H9 (cell line): ENCODE results near the gene SHE. TPM values are rescaled to one million over a fixed set of nuclear protein-coding genes. Genes with fewer than 3 reads are reported as not detected.
A peak's percentile ranks its signal among the peaks of the same experiment; 100 is the strongest.

Experiments
- DNase-seq: peaks from one replicate; pipeline ENCODE4 v3.0.0-alpha.2; 2017
- H2AFZ ChIP-seq: one replicate; pipeline ENCODE4 v1.6.1; 2013; ENCODE audit warnings: mild to moderate bottlenecking, low read length, control low read depth, moderate library complexity
- H2AK5ac ChIP-seq: 2 replicates; pipeline ENCODE4 v1.6.1; 2013; ENCODE audit warnings: low read length, control low read depth, mixed read lengths; ENCODE audit not compliant: insufficient read length
- H2BK120ac ChIP-seq: one replicate; pipeline ENCODE4 v1.6.1; 2013; ENCODE audit warnings: low read depth, mild to moderate bottlenecking, low read length, control low read depth, inconsistent platforms; ENCODE audit not compliant: poor library complexity, severe bottlenecking
- H2BK12ac ChIP-seq: 2 replicates; pipeline ENCODE4 v1.6.1; 2013; ENCODE audit warnings: low read length, control low read depth, mixed read lengths, low read depth; ENCODE audit not compliant: insufficient read length
- H2BK15ac ChIP-seq: 2 replicates; pipeline ENCODE4 v1.6.1; 2013; ENCODE audit warnings: low read depth, low read length, control low read depth
- H2BK20ac ChIP-seq: one replicate; pipeline ENCODE4 v1.6.1; 2013; ENCODE audit warnings: low read depth, mild to moderate bottlenecking, low read length, control low read depth, inconsistent platforms; ENCODE audit not compliant: poor library complexity, severe bottlenecking
- H2BK5ac ChIP-seq: 2 replicates; pipeline ENCODE4 v1.6.1; 2013; ENCODE audit warnings: low read length, control low read depth, mixed read lengths; ENCODE audit not compliant: insufficient read length
- H3K14ac ChIP-seq: 2 replicates; pipeline ENCODE4 v1.6.1; 2013; ENCODE audit warnings: low read length, control low read depth; ENCODE audit not compliant: insufficient read depth
- H3K18ac ChIP-seq: 2 replicates; pipeline ENCODE4 v1.6.1; 2013; ENCODE audit warnings: low read depth, mild to moderate bottlenecking, mixed read lengths, low read length, control low read depth; ENCODE audit not compliant: insufficient read length
- H3K23ac ChIP-seq: 2 replicates; pipeline ENCODE4 v1.6.1; 2013; ENCODE audit warnings: low read length, control low read depth, mixed read lengths, low read depth; ENCODE audit not compliant: insufficient read length
- H3K23me2 ChIP-seq: 2 replicates; pipeline ENCODE4 v1.6.1; 2013; ENCODE audit warnings: low read depth, mild to moderate bottlenecking, mixed read lengths, low read length, control low read depth; ENCODE audit not compliant: insufficient read length, poor library complexity, severe bottlenecking
- H3K27ac ChIP-seq: 2 replicates; pipeline ENCODE4 v1.5.1; 2013; ENCODE audit warnings: low read length, control low read depth, mixed read lengths, low read depth; ENCODE audit not compliant: insufficient read length
- H3K27me3 ChIP-seq: 2 replicates; pipeline ENCODE4 v1.6.1; 2013; ENCODE audit warnings: low read length, control low read depth, inconsistent platforms; ENCODE audit not compliant: insufficient read depth
- H3K4ac ChIP-seq: 2 replicates; pipeline ENCODE4 v1.6.1; 2013; ENCODE audit warnings: low read depth, mild to moderate bottlenecking, control low read depth, inconsistent platforms, low read length, moderate library complexity
- H3K4me1 ChIP-seq: 2 replicates; pipeline ENCODE4 v1.6.1; 2013; ENCODE audit warnings: low read length, control low read depth, inconsistent platforms; ENCODE audit not compliant: insufficient read depth
- H3K4me2 ChIP-seq: 2 replicates; pipeline ENCODE4 v1.6.1; 2013; ENCODE audit warnings: low read length, control low read depth, mixed read lengths; ENCODE audit not compliant: insufficient read length, insufficient read depth
- H3K56ac ChIP-seq: 2 replicates; pipeline ENCODE4 v1.6.1; 2013; ENCODE audit warnings: low read depth, mild to moderate bottlenecking, mixed read lengths, low read length, control low read depth; ENCODE audit not compliant: insufficient read length
- H3K79me1 ChIP-seq: 2 replicates; pipeline ENCODE4 v1.6.1; 2013; ENCODE audit warnings: low read depth, mild to moderate bottlenecking, moderate library complexity, low read length, control low read depth, inconsistent platforms; ENCODE audit not compliant: insufficient read depth, poor library complexity, severe bottlenecking
- H3K79me2 ChIP-seq: 2 replicates; pipeline ENCODE4 v1.6.1; 2013; ENCODE audit warnings: low read length, control low read depth, inconsistent platforms; ENCODE audit not compliant: insufficient read depth
- H3K9ac ChIP-seq: 2 replicates; pipeline ENCODE4 v1.6.1; 2013; ENCODE audit warnings: low read length, control low read depth, mixed read lengths; ENCODE audit not compliant: insufficient read length; ENCODE audit errors: extremely low read depth
- H3K9me3 ChIP-seq: one replicate; pipeline ENCODE4 v1.6.1; 2013; ENCODE audit warnings: low read depth, low read length, inconsistent platforms; ENCODE audit not compliant: control insufficient read depth
- H3T11ph ChIP-seq: one replicate; pipeline ENCODE4 v1.6.1; 2013; ENCODE audit warnings: mild to moderate bottlenecking, low read length, control low read depth, inconsistent platforms
- H4K20me1 ChIP-seq: one replicate; pipeline ENCODE4 v1.6.1; 2013; ENCODE audit not compliant: control insufficient read depth, insufficient read length, insufficient read depth
- H4K5ac ChIP-seq: 2 replicates; pipeline ENCODE4 v1.6.1; 2013; ENCODE audit warnings: low read depth, mild to moderate bottlenecking, mixed read lengths, low read length, control low read depth; ENCODE audit not compliant: insufficient read length
- H4K8ac ChIP-seq: replicated peaks from 2 replicates; pipeline ENCODE4 v1.6.1; 2013; ENCODE audit warnings: low read length, control low read depth, mixed read lengths, low read depth; ENCODE audit not compliant: insufficient read length
- H4K91ac ChIP-seq: 2 replicates; pipeline ENCODE4 v1.6.1; 2013; ENCODE audit warnings: low read depth, mild to moderate bottlenecking, moderate library complexity, mixed read lengths, low read length, control low read depth; ENCODE audit not compliant: insufficient read length
- H3K27ac Mint-ChIP-seq, 3 experiments: 2 replicates in 2 of 3; 3 replicates in 1 of 3; pipeline ENCODE4 v1.8.0; 2020 to 2021; ENCODE audit warnings: mixed read lengths in 3 of 3, mild to moderate bottlenecking in 1 of 3, moderate library complexity in 1 of 3
- H3K27me3 Mint-ChIP-seq: 2 replicates; pipeline ENCODE4 v1.8.0; 2021; ENCODE audit warnings: low read depth, mild to moderate bottlenecking, moderate library complexity, mixed read lengths
- H3K36me3 Mint-ChIP-seq, 3 experiments: 2 replicates in 2 of 3; 3 replicates in 1 of 3; pipeline ENCODE4 v1.8.0; 2020 to 2021; ENCODE audit warnings: low read depth in 3 of 3, mixed read lengths in 3 of 3; ENCODE audit not compliant: insufficient read depth in 1 of 3
- H3K4me1 Mint-ChIP-seq, 2 experiments: 2 replicates each; pipeline ENCODE4 v1.8.0; 2020; ENCODE audit warnings: mixed read lengths in 2 of 2
- H3K4me3 Mint-ChIP-seq, 2 experiments: 2 replicates in 1 of 2; 3 replicates in 1 of 2; pipeline ENCODE4 v1.8.0; 2020 to 2021; ENCODE audit warnings: mild to moderate bottlenecking in 2 of 2, mixed read lengths in 2 of 2, moderate library complexity in 1 of 2
- H3K9me3 Mint-ChIP-seq, 2 experiments: 2 replicates in 1 of 2; 3 replicates in 1 of 2; pipeline ENCODE4 v1.8.0; 2020; ENCODE audit warnings: mild to moderate bottlenecking in 2 of 2, mixed read lengths in 2 of 2, moderate library complexity in 1 of 2
- CTCF ChIP-seq: fragments of 200-600 bp; sonication (generic); conservative IDR thresholded peaks from 3 replicates; pipeline ENCODE4 v1.8.0; 2021; ENCODE audit warnings: antibody characterized with exemption, mild to moderate bottlenecking
- WGBS: extraction: QIAGEN DNeasy Blood & Tissue Kit; methylation state at CpG from one replicate; pipeline ENCODE4 v1.1.7; 2013; ENCODE audit warnings: missing lambda C conversion rate, low lambda C conversion rate, mixed read lengths; ENCODE audit not compliant: insufficient read length; ENCODE audit errors: extremely low coverage; 5-methylcytosine and 5-hydroxymethylcytosine counted together
- total RNA-seq: library from RNA; stranded (reverse); gene quantifications from 2 replicates; pipeline ENCODE4 v1.2.1, GENCODE V29; 2021

SHE gene
- total RNA-seq, 1 experiment from 2014 or later, result 0.48 TPM

GRCh38 chr1:154481053-154481452 lies 21.2 kb downstream of the SHE start:
- no peak overlapping the region for H4K8ac ChIP-seq
- no peaks in the 10 kb centered on the region for H3K27me3 Mint-ChIP-seq
- no peak overlapping the region for H2BK5ac ChIP-seq
- no peak overlapping the region for H3K4me2 ChIP-seq
- no peak overlapping the region for H3K27ac ChIP-seq
- H2BK15ac ChIP-seq, result no peak overlapping the region
- no peak overlapping the region for H3K4me3 Mint-ChIP-seq
- H3K9me3 Mint-ChIP-seq, result no peaks in the 10 kb centered on the region
- no peak overlapping the region for H2AFZ ChIP-seq
- H3K79me1 ChIP-seq, result no peaks in the 10 kb centered on the region
- no peak overlapping the region for H3K23ac ChIP-seq
- no CpG with 5 or more reads among the region's 1 CpG for WGBS
- H3K79me2 ChIP-seq, result no peaks in the 10 kb centered on the region
- 0 out of 2 replicates have a peak, but pooled peaks cover 3% of the 10 kb centered on the region for H3K4me1 ChIP-seq
- peak; percentile 22; the same call in 2 of the 3 replicates for TF ChIP-seq CTCF
- no peak overlapping the region for H4K5ac ChIP-seq
- H3K4ac ChIP-seq, result no peak overlapping the region
- no peak overlapping the region for H4K91ac ChIP-seq
- no peaks in the 10 kb centered on the region for H3K27me3 ChIP-seq
- peaks cover 6 to 12% of the 10 kb centered on the region in 2 experiments for H3K4me1 Mint-ChIP-seq
- H3K23me2 ChIP-seq, result no peaks in the 10 kb centered on the region
- H2AK5ac ChIP-seq, result no peak overlapping the region
- H3K18ac ChIP-seq, result no peak overlapping the region
- no peak overlapping the region for H3T11ph ChIP-seq
- no peak for DNase-seq
- H2BK20ac ChIP-seq, result no peak overlapping the region
- H3K14ac ChIP-seq, result no peak overlapping the region
- H2BK12ac ChIP-seq, result no peak overlapping the region
- H3K27ac Mint-ChIP-seq, result no peak overlapping the region
- no peak overlapping the region for H3K9ac ChIP-seq
- no peaks in the 10 kb centered on the region for H3K9me3 ChIP-seq
- no peaks in the 10 kb centered on the region for H3K36me3 Mint-ChIP-seq
- no peaks in the 10 kb centered on the region for H4K20me1 ChIP-seq
- no peak overlapping the region for H3K56ac ChIP-seq
- H2BK120ac ChIP-seq, result no peak overlapping the region
